ENCODE data around the gene ATP6V1C2. TPM values are rescaled to one million over a fixed set of nuclear protein-coding genes. Genes with fewer than 3 reads are reported as not detected.

ATP6V1C2 gene
- total RNA-seq, 1 experiment from 2014 or later = 2.0 TPM

GRCh38 chr2:10831400-10831985 lies 110.1 kb downstream of the ATP6V1C2 start:
- Histone ChIP-seq H4K20me1 (ENCODE audit: insufficient read depth) (no peaks in the 10 kb centered on the region), H2AFZ (ENCODE audit: low read depth, low read length, poor library complexity, severe bottlenecking) (no peak overlapping the region), H3K27ac (ENCODE audit: low read depth, low read length) (no peak overlapping the region), H3K9ac (ENCODE audit: low read length) (no peak overlapping the region), H3K4me3 (replicated peaks in 1 of 2; ENCODE audit: low read depth in 1 of 2, low read length in 2 of 2) (no peak overlapping the region), H3K9me3 (ENCODE audit: control insufficient read depth in 1 of 2, insufficient read depth in 1 of 2, low read depth in 1 of 2, low read length in 2 of 2) (no peaks in the 10 kb centered on the region), H3K4me2 (ENCODE audit: low read length) (no peak overlapping the region), H3K79me2 (ENCODE audit: insufficient read depth, low read length) (no peaks in the 10 kb centered on the region), H3K4me1 (ENCODE audit: control insufficient read depth in 1 of 2, insufficient read depth in 2 of 2, low read length in 2 of 2) (peaks cover 0 to 23% of the 10 kb centered on the region in 2 experiments; a peak in 2 of 4 replicates), H3K27me3 (ENCODE audit: insufficient read depth, low read length) (no peaks in the 10 kb centered on the region), H3K9me2 (ENCODE audit: insufficient read depth) (no peaks in the 10 kb centered on the region), H3K36me3 (ENCODE audit: control insufficient read depth in 1 of 2, insufficient read depth in 2 of 2, low read length in 2 of 2) (no peaks in the 10 kb centered on the region)
- no TSS peak for BruUV-seq (replicated peaks)
- ChIA-PET CTCF (interaction anchor here (0.9 to 6.6 kb wide), 8 partner anchors 11 to 299 kb away, joined by 4 to 173 read pairs (median 12); partner anchors contain the start of gene PDIA6), RAD21 (ENCODE audit: low non-redundant PET in 1 of 2, low total read pairs in 2 of 2, uncharacterized antibody in 2 of 2, unreplicated experiment in 2 of 2) (interaction anchor here (1.2 to 2.3 kb wide), 4 partner anchors 293 to 301 kb away, joined by 6 to 13 read pairs (median 10); a partner anchor contains a TSS), POLR2A (interaction anchor here (1.1 to 1.7 kb wide), 2 partner anchors 299 kb away, joined by 4 to 10 read pairs; no protein-coding TSS in a partner anchor)
- no peak for ATAC-seq
- no peak for DNase-seq (ENCODE audit: low read depth, low spot score)
- TF ChIP-seq REST (IDR thresholded peaks at IDR 0.05; ENCODE audit: low read depth) (no peak), CTCF (IDR thresholded peaks at IDR 0.05 in 2 of 3, conservative IDR thresholded peaks at IDR 0.05 in 1 of 3; ENCODE audit: borderline replicate concordance in 1 of 3, insufficient read depth in 1 of 3, low read depth in 2 of 3, low read length in 2 of 3) (no peak), CEBPB (IDR thresholded peaks at IDR 0.05; ENCODE audit: low read depth) (no peak)
- intact Hi-C loops (cut with micrococcal nuclease) = loop anchor here (5.0 to 10.0 kb wide), 3 partner anchors 193 to 751 kb away; no protein-coding TSS in a partner anchor

Data from HCT116 (cell line).